HT1080 (cell line): Measurements from ENCODE around the gene IGSF11. TPM values are rescaled to one million over a fixed set of nuclear protein-coding genes. Genes with fewer than 3 reads are reported as not detected.

Experiments
- DNase-seq: peaks from one replicate; pipeline ENCODE4 v3.0.0-alpha.2; 2015; ENCODE audit warnings: low read depth
- total RNA-seq: library from RNA; depleted of rRNA; stranded (reverse); fragments of >200 nt; shearing (Covaris generic); gene quantifications from 2 replicates; pipeline ENCODE4 v1.2.3, GENCODE V29; 2014; rRNA removed

Gene IGSF11
- total RNA-seq, 1 experiment from 2014 or later: not detected

- DNase-seq: peak; percentile 57
These were observed 149.9 kb downstream of the IGSF11 start for GRCh38 chr3:118884748-118885206.

- peak; percentile 65 for DNase-seq
These were observed 152.2 kb downstream of the IGSF11 start for GRCh38 chr3:118882353-118882947.

- no peak for DNase-seq
These were observed 166.6 kb downstream of the IGSF11 start for GRCh38 chr3:118868051-118868450.

- peak; percentile 30 for DNase-seq
These were observed 170.8 kb downstream of the IGSF11 start for GRCh38 chr3:118863731-118864322.

GRCh38 chr3:118859950-118860349 is 174.7 kb downstream of the IGSF11 start:
- no peak for DNase-seq

- peak; percentile 86 for DNase-seq
These were observed 183.0 kb downstream of the IGSF11 start for GRCh38 chr3:118851466-118852193.

GRCh38 chr3:118850687-118851086 is 184.0 kb downstream of the IGSF11 start:
- DNase-seq: no peak

Other genes starting within 250 kb of the IGSF11 start
- not detected in 2 replicates for gene TEX55, start 111.3 kb upstream of the IGSF11 start, total RNA-seq
- gene UPK1B, start 138.8 kb upstream of the IGSF11 start, total RNA-seq: 0.03 TPM in 1 of 2 replicates, not detected in the other
- 16.1 and 16.3 TPM in 2 replicates for gene B4GALT4, start 206.0 kb upstream of the IGSF11 start, total RNA-seq